Renal cortex interstitium (tissue), 11 donors: ENCODE measurements around the gene GBP7. TPM values are rescaled to one million over a fixed set of nuclear protein-coding genes. Genes with fewer than 3 reads are reported as not detected.
"Not testable (repeated sequence)": the region's sequence is repeated elsewhere in the genome, so short reads cannot be mapped to it uniquely, and the experiment has no call there.

Experiments used
- DNase-seq, 11 donors: peaks; one replicate each; pipeline ENCODE4 v3.0.0-alpha.2; 2013; ENCODE audit warnings: low read depth in 9 of 11, low spot score in 4 of 11; ENCODE audit errors: extremely low read depth in 1 of 11
- polyA plus RNA-seq, 3 donors: library from polyadenylated mRNA; unstranded; fragments of 120-200 nt; gene quantifications; one replicate each; pipeline ENCODE4 v1.2.1, GENCODE V29; 2013; ENCODE audit not compliant: insufficient read length in 3 of 3

GBP7 gene
- polyA plus RNA-seq, 3 donors, result 0.13 to 0.19 TPM; not detected in 1

- not testable (repeated sequence) for DNase-seq
Measured at GRCh38 chr1:89126602-89127565, 48.9 kb downstream of the GBP7 start.

DNA sequence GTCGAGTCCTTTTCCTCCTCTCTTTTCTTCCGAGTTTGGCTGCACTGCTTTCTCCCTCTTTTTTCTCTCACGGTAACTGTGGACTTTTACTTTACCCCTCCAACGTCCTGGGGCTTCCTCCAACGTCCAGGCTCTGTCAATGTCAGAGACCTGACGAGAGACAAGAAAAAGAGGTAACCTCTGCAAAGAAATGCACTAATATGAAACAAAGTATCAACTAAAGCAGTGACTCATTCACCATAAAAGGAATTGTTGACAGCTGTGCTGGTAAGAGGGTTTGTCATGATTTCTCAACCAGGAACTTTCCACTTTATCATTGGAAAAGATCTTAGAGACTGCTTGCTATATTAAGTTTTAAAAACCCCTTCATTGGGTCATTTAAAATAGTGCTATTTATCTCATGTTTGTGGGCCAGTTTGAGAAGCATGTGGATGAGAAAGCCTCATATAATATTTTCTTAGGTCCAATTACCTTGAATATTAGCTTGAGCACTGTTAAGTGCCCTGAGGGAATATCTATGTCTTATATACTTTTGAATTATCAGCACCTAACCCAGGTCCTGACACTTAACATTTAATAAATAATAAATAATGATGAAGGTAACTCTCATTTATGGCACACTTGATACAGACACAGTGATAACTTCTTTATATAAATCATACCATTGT is 49.8 kb downstream of the GBP7 start, which contains the start of gene GBP2:
Gene GBP2, minus strand, starts transcription at position 202 of the 668 bp plus-strand sequence. CDS start 4,148 bp downstream, outside the sequence.
- no peak for DNase-seq

DNA sequence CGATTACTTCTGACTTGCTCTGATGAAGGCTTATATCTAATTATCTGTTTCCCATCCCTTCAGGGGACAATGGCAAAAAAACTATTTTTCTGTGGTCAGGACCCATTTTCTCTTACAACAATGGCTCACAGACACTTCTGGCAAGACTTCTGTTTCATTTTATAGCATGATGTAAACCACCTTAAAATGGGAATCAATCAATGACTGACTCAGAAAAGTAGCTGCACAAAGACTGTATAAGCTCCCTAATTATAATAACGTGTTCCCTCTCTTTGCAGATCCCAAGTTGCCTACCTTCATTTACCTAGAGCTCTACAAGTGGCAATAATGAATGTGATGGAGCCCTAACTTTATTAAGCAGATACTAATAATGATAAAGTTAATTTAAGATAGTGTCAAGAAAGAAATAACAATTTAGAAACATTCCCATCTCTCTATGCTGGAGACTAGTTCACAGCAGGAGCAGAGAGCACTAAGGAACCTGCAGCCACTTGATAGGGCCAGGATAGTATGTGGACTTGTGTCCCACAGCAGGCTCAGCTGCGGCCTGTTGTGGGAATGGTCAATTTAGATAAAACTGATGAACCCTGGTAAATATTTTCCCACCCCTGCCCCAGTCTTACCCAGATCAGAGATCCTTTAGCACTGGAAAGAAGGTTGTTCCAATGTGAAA is 50.4 kb downstream of the GBP7 start:
- DNase-seq, result no peak

DNA sequence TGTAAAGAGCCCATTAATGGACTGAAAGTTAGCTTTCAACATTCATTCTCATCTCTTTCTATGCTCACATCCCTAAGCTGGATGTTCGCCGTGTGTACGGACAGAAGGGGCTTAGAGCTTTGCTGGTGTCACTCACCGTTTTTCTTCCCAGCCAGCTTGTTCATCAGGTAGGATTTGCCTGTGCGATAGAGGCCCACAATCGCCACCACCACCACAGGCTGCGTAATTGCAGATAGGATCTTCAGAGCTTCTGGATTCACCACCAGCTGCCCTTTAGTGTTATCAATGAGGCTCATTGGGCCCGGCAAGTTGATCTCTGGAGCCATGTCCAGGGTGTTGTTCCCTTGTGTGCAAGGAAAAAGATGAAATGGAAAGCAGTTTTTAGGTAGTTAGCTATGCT is 54.2 kb downstream of the GBP7 start:
- no peak for DNase-seq

GRCh38 chr1:89114662-89115061 is 61.1 kb downstream of the GBP7 start:
- no peak for DNase-seq

DNA sequence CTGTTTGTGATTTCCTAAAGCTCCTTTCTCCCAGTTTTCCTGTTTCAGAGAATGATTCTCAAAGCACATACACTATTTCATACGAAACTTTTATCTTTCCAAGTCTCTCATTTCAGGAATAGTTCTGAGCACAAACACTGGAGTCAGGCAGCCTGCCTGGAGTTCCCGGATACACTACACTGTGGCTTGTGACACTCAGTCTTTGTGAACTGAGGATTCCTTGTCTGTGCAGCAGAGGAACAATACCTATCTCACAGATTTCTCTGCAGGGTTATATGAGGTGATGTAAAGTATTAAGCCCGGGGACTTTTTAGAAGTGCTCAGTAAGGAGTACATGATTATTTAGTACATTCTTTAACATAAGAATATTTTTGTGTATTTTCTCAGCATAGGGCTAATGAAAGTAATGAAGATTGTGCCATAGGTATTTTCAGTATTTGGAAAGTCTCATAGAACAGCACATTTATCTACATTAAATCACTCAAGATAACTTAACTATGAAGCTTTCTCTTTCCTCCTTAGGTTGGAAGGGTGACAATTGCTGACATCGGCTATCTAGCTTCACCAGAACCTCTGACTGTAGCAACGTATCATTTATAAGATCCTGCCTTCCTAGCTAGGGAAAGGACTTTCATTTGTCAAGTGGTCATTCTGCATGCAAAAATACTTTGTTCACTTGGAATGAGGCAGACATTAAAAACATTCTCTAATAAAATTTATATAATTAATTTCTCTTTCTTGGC is 62.8 kb downstream of the GBP7 start:
- no peak for DNase-seq

DNA sequence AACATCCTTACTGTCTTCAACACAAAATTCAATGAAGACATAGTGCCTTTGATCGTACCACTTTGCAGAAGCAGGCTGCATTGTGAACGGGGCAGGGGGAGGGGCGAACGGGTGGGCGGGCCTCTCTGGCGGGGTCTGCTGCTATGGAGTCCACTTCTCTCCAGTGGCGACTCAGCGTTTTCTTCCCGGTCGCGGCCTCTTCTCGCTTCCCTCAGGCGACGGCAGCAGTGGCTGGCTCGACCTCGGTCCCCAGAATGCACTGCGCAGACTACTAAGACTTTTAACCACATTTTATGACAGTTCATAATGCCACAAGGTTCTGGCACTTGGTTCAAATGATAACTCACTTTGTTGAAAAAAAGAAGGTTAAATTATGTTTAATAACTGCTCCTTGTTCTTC is 71.1 kb downstream of the GBP7 start:
- DNase-seq, result no peak

GRCh38 chr1:89104147-89104546 is 71.7 kb downstream of the GBP7 start:
- no peak for DNase-seq

DNA sequence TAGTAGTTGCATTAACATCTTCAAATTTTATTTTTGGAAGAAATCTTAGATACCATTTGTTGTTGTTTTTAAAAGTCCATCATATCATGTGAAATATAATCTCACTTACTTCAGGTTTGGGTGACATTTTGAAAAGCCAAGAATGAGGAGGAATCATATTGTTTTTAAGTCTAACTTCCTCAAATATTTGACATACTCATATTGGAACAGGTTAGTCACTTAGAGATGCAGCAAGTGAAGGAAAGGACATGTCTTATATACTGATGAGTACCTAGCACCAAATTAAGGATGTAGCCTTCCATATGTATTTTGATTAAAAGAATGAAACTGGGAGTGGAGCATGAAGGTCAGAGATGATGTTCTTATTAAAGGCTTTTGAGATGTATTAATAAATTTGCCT is 73.8 kb downstream of the GBP7 start:
- DNase-seq, result no peak

GRCh38 chr1:89100412-89100811 is 75.4 kb downstream of the GBP7 start:
- no peak for DNase-seq

- DNase-seq, result no peak
Measured at GRCh38 chr1:89098857-89099256, 76.9 kb downstream of the GBP7 start.

- no peak for DNase-seq
Measured at GRCh38 chr1:89095737-89096136, 80.1 kb downstream of the GBP7 start.

GRCh38 chr1:89089962-89090361 is 85.8 kb downstream of the GBP7 start:
- no peak for DNase-seq

- no peak for DNase-seq
Measured at GRCh38 chr1:89088572-89088971, 87.2 kb downstream of the GBP7 start.

GRCh38 chr1:89087241-89087640 is 88.6 kb downstream of the GBP7 start:
- no peak for DNase-seq

- DNase-seq, result peak in 2 of 11 donors; percentile 37 to 41
Measured at GRCh38 chr1:89085781-89086180, 90.0 kb downstream of the GBP7 start.
